Thoracic aorta (tissue), 2 donors: ENCODE measurements around the gene CIC. TPM values are rescaled to one million over a fixed set of nuclear protein-coding genes. Genes with fewer than 3 reads are reported as not detected.

Experiments used
- ATAC-seq: fragments of 150-250 bp; one replicate; pipeline ENCODE4 v1.8.0; 2017; ENCODE audit warnings: low read depth; ENCODE audit not compliant: insufficient number of reproducible peaks, low FRiP score
- DNase-seq: peaks from one replicate; pipeline ENCODE4 v3.0.0-alpha.2; 2020; ENCODE audit warnings: low spot score
- H3K27ac ChIP-seq, 2 donors: fragments of 200-600 bp; sonication (generic); 1 replicate in 1 of 2; 2 replicates in 1 of 2; pipeline ENCODE4 v1.5.1; 2016; ENCODE audit warnings: mild to moderate bottlenecking in 2 of 2, moderate library complexity in 2 of 2
- H3K27me3 ChIP-seq: fragments of 200-600 bp; sonication (generic); replicated peaks from 2 replicates; pipeline ENCODE4 v1.6.0; 2016; ENCODE audit warnings: mild to moderate bottlenecking; ENCODE audit not compliant: insufficient read depth
- H3K36me3 ChIP-seq: fragments of 200-600 bp; sonication (generic); one replicate; pipeline ENCODE4 v1.5.1; 2016
- H3K4me1 ChIP-seq, 2 donors: fragments of 200-600 bp; sonication (generic); 1 replicate in 1 of 2; 2 replicates in 1 of 2; pipeline versions ENCODE4 v1.5.1 to v1.6.0; 2016; ENCODE audit warnings: low read depth in 2 of 2, mild to moderate bottlenecking in 1 of 2; ENCODE audit not compliant: control insufficient read depth in 1 of 2
- H3K4me3 ChIP-seq: fragments of 200-600 bp; sonication (generic); 2 replicates; pipeline ENCODE4 v1.5.1; 2016; ENCODE audit warnings: mild to moderate bottlenecking
- H3K9me3 ChIP-seq: fragments of 200-600 bp; sonication (generic); 2 replicates; pipeline ENCODE4 v1.5.1; 2016
- CTCF ChIP-seq: fragments of 200-600 bp; sonication (generic); IDR thresholded peaks from one replicate; pipeline ENCODE4 v1.5.1; 2019; ENCODE audit warnings: antibody characterized with exemption
- total RNA-seq, 2 donors: library from RNA; depleted of rRNA; stranded (reverse); fragments of >200 nt; gene quantifications; one replicate each; pipeline versions ENCODE4 v1.1.0 to v1.2.3, GENCODE V29; 2016

CIC gene
- total RNA-seq, 2 donors from 2014 or later: 57.1 to 112 TPM

- no peaks in the 10 kb centered on the region for H3K9me3 ChIP-seq
- no peaks in the 10 kb centered on the region for H3K27me3 ChIP-seq
- peak overlapping the region; percentile 91 to 95 for H3K27ac ChIP-seq
- H3K4me3 ChIP-seq: peak overlapping the region; percentile 81
- H3K4me1 ChIP-seq: peaks cover 59 to 74% of the 10 kb centered on the region in 2 donors
- no peaks in the 10 kb centered on the region for H3K36me3 ChIP-seq
- ATAC-seq: no peak
- TF ChIP-seq CTCF: no peak
- no peak for DNase-seq
These were observed 11.7 kb downstream of the CIC start for GRCh38 chr19:42280815-42281145.

- TF ChIP-seq CTCF: no peak
- Histone ChIP-seq H3K4me3 (peak overlapping the region; percentile 81), H3K27ac (peak overlapping the region; percentile 91 to 95), H3K4me1 (peaks cover 58 to 74% of the 10 kb centered on the region in 2 donors), H3K27me3 (no peaks in the 10 kb centered on the region), H3K36me3 (no peaks in the 10 kb centered on the region), H3K9me3 (no peaks in the 10 kb centered on the region)
- DNase-seq: no peak
- ATAC-seq: no peak
These were observed 12.2 kb downstream of the CIC start for GRCh38 chr19:42281146-42281826.

GRCh38 chr19:42281827-42282762 lies 13.0 kb downstream of the CIC start:
- ATAC-seq (no peak), DNase-seq (no peak)
- no peaks in the 10 kb centered on the region for H3K9me3 ChIP-seq
- H3K27ac ChIP-seq: peak overlapping the region; percentile 91 to 95
- peaks cover 2% of the 10 kb centered on the region for H3K36me3 ChIP-seq
- H3K4me1 ChIP-seq: peaks cover 56 to 73% of the 10 kb centered on the region in 2 donors
- H3K27me3 ChIP-seq: no peaks in the 10 kb centered on the region
- no peak for TF ChIP-seq CTCF
- H3K4me3 ChIP-seq: peak overlapping the region; percentile 81

GRCh38 chr19:42282819-42283187 lies 13.8 kb downstream of the CIC start:
- DNase-seq (no peak), ATAC-seq (no peak)
- no peaks in the 10 kb centered on the region for H3K9me3 ChIP-seq
- peaks cover 9% of the 10 kb centered on the region for H3K36me3 ChIP-seq
- peaks cover 49 to 68% of the 10 kb centered on the region in 2 donors for H3K4me1 ChIP-seq
- H3K27me3 ChIP-seq: no peaks in the 10 kb centered on the region
- peak overlapping the region; percentile 91 to 95 for H3K27ac ChIP-seq
- TF ChIP-seq CTCF: no peak
- H3K4me3 ChIP-seq: peak overlapping the region; percentile 70
